Right atrium auricular region (tissue), 2 donors: ENCODE measurements around the gene AGTRAP. TPM values are rescaled to one million over a fixed set of nuclear protein-coding genes. Genes with fewer than 3 reads are reported as not detected.

Experiments
- DNase-seq: peaks from one replicate; pipeline ENCODE4 v3.0.0-alpha.2; 2019; ENCODE audit warnings: low spot score
- H3K27ac ChIP-seq, 2 donors: fragments of 200-600 bp; sonication (generic); 1 replicate in 1 of 2; 2 replicates in 1 of 2; pipeline ENCODE4 v1.5.1; 2016 to 2019
- H3K27me3 ChIP-seq, 2 donors: fragments of 200-600 bp; sonication (generic); one replicate each; pipeline versions ENCODE4 v1.5.1 to v1.6.0; 2017 to 2019
- H3K36me3 ChIP-seq: fragments of 200-600 bp; sonication (generic); one replicate; pipeline ENCODE4 v1.5.1; 2016
- H3K4me1 ChIP-seq, 2 donors: fragments of 200-600 bp; sonication (generic); one replicate each; pipeline versions ENCODE4 v1.5.1 to v1.6.0; 2017 to 2019
- H3K4me3 ChIP-seq, 2 donors: fragments of 200-600 bp; sonication (generic); 1 replicate in 1 of 2; 2 replicates in 1 of 2; pipeline ENCODE4 v1.5.1; 2017 to 2019; ENCODE audit warnings: mild to moderate bottlenecking in 1 of 2, moderate library complexity in 1 of 2
- H3K9me3 ChIP-seq, 2 donors: fragments of 200-600 bp; sonication (generic); one replicate each; pipeline ENCODE4 v1.5.1; 2019
- CTCF ChIP-seq, 2 donors: fragments of 200-600 bp; sonication (generic); IDR thresholded peaks; one replicate each; pipeline ENCODE4 v1.5.1; 2019; ENCODE audit warnings: antibody characterized with exemption in 2 of 2
- total RNA-seq, 2 donors: library from RNA; depleted of rRNA; stranded (reverse); fragments of >200 nt; gene quantifications; one replicate each; pipeline ENCODE4 v1.1.0, GENCODE V29; 2016

Gene AGTRAP
- total RNA-seq, 2 donors from 2014 or later, result 20.8 to 47.2 TPM

- H3K27me3 ChIP-seq, result no peaks in the 10 kb centered on the region
- no peak for DNase-seq
- H3K4me3 ChIP-seq, result no peak overlapping the region
- no peak overlapping the region for H3K27ac ChIP-seq
- no peaks in the 10 kb centered on the region for H3K9me3 ChIP-seq
- no peak for TF ChIP-seq CTCF (IDR thresholded peaks at IDR 0.05)
- H3K4me1 ChIP-seq, result peaks cover 0 to 5% of the 10 kb centered on the region in 2 donors
- no peaks in the 10 kb centered on the region for H3K36me3 ChIP-seq
These were observed 25.3 kb downstream of the AGTRAP start for GRCh38 chr1:11761285-11761684.

GRCh38 chr1:11761988-11762406 is 26.1 kb downstream of the AGTRAP start, which contains the start of gene C1orf167:
Gene C1orf167, plus strand, starts transcription at chr1:11762193. Its CDS starts 2,208 bp downstream, at chr1:11764401.
- DNase-seq, result no peak
- Histone ChIP-seq H3K27me3 (no peaks in the 10 kb centered on the region), H3K27ac (no peak within 1 kb of the TSS), H3K9me3 (no peaks in the 10 kb centered on the region), H3K4me1 (peaks cover 0 to 5% of the 10 kb centered on the region in 2 donors), H3K4me3 (no peak within 1 kb of the TSS), H3K36me3 (no peaks in the 10 kb centered on the region)
- TF ChIP-seq CTCF (IDR thresholded peaks at IDR 0.05), result no peak

- H3K36me3 ChIP-seq, result no peaks in the 10 kb centered on the region
- no peaks in the 10 kb centered on the region for H3K27me3 ChIP-seq
- no peak for TF ChIP-seq CTCF (IDR thresholded peaks at IDR 0.05)
- H3K9me3 ChIP-seq, result no peaks in the 10 kb centered on the region
- no peak overlapping the region for H3K27ac ChIP-seq
- H3K4me1 ChIP-seq, result peaks cover 0 to 5% of the 10 kb centered on the region in 2 donors
- DNase-seq, result no peak
- no peak overlapping the region for H3K4me3 ChIP-seq
These were observed 28.2 kb downstream of the AGTRAP start for GRCh38 chr1:11764115-11764514.

- H3K4me1 ChIP-seq, result peaks cover 0 to 5% of the 10 kb centered on the region in 2 donors
- no peak overlapping the region for H3K27ac ChIP-seq
- H3K27me3 ChIP-seq, result no peaks in the 10 kb centered on the region
- no peaks in the 10 kb centered on the region for H3K36me3 ChIP-seq
- DNase-seq, result no peak
- no peak overlapping the region for H3K4me3 ChIP-seq
- no peak for TF ChIP-seq CTCF (IDR thresholded peaks at IDR 0.05)
- no peaks in the 10 kb centered on the region for H3K9me3 ChIP-seq
These were observed 28.6 kb downstream of the AGTRAP start for GRCh38 chr1:11764519-11764918.

GRCh38 chr1:11765661-11766428 is 29.9 kb downstream of the AGTRAP start:
- H3K9me3 ChIP-seq, result no peaks in the 10 kb centered on the region
- H3K36me3 ChIP-seq, result no peaks in the 10 kb centered on the region
- H3K4me1 ChIP-seq, result peaks cover 0 to 5% of the 10 kb centered on the region in 2 donors
- TF ChIP-seq CTCF (IDR thresholded peaks at IDR 0.05), result no peak
- H3K27me3 ChIP-seq, result no peaks in the 10 kb centered on the region
- H3K27ac ChIP-seq, result no peak overlapping the region
- no peak for DNase-seq
- no peak overlapping the region for H3K4me3 ChIP-seq

- no peaks in the 10 kb centered on the region for H3K36me3 ChIP-seq
- H3K27ac ChIP-seq, result no peak overlapping the region
- peaks cover 0 to 5% of the 10 kb centered on the region in 2 donors for H3K4me1 ChIP-seq
- H3K27me3 ChIP-seq, result no peaks in the 10 kb centered on the region
- DNase-seq, result no peak
- no peak overlapping the region for H3K4me3 ChIP-seq
- H3K9me3 ChIP-seq, result no peaks in the 10 kb centered on the region
- TF ChIP-seq CTCF (IDR thresholded peaks at IDR 0.05), result no peak
These were observed 30.5 kb downstream of the AGTRAP start for GRCh38 chr1:11766429-11766776.
